OCI-LY1 (cell line): Measurements from ENCODE around the gene TMEM229B.
A peak's percentile ranks its signal among the peaks of the same experiment; 100 is the strongest.

Experiments
- H2AFZ ChIP-seq: fragments of 200-600 bp; sonication (generic), shearing (Covaris generic); 2 replicates; pipeline ENCODE4 v1.6.0; 2014; ENCODE audit warnings: antibody characterized with exemption, mild to moderate bottlenecking, low read length
- H3F3A ChIP-seq: fragments of 200-600 bp; sonication (generic), shearing (Covaris generic); 2 replicates; pipeline ENCODE4 v1.6.0; 2014; ENCODE audit warnings: mild to moderate bottlenecking, antibody characterized with exemption, low read length, moderate library complexity; ENCODE audit not compliant: insufficient read depth
- H3K27ac ChIP-seq: fragments of 200-600 bp; sonication (generic); 2 replicates; pipeline ENCODE4 v1.5.1; 2014; ENCODE audit warnings: low read length, mixed run types, mild to moderate bottlenecking, low read depth; ENCODE audit not compliant: poor library complexity, severe bottlenecking
- H3K27me3 ChIP-seq: fragments of 200-600 bp; sonication (generic); 2 replicates; pipeline ENCODE4 v1.6.0; 2014; ENCODE audit warnings: antibody characterized with exemption, mild to moderate bottlenecking, low read length, moderate library complexity; ENCODE audit not compliant: insufficient read depth
- H3K36me3 ChIP-seq: fragments of 200-600 bp; sonication (generic); 2 replicates; pipeline ENCODE4 v1.6.1; 2014; ENCODE audit warnings: mild to moderate bottlenecking, antibody characterized with exemption, low read length, moderate library complexity, mixed read lengths; ENCODE audit not compliant: insufficient read depth
- H3K4me1 ChIP-seq: fragments of 200-600 bp; sonication (generic); 2 replicates; pipeline ENCODE4 v1.5.1; 2014; ENCODE audit warnings: mild to moderate bottlenecking, low read length, moderate library complexity; ENCODE audit not compliant: insufficient read depth, severe bottlenecking
- H3K4me2 ChIP-seq: fragments of 200-600 bp; sonication (generic), shearing (Covaris generic); 2 replicates; pipeline ENCODE4 v1.6.1; 2014; ENCODE audit warnings: low read length
- H3K4me3 ChIP-seq: fragments of 200-600 bp; sonication (generic); 2 replicates; pipeline ENCODE4 v1.5.1; 2014; ENCODE audit warnings: low read length, low read depth, mild to moderate bottlenecking, mixed read lengths; ENCODE audit not compliant: poor library complexity, severe bottlenecking
- H3K79me2 ChIP-seq: fragments of 200-600 bp; shearing (Covaris generic); 2 replicates; pipeline ENCODE4 v1.6.1; 2016; ENCODE audit warnings: mixed run types, low read length, mixed read lengths; ENCODE audit not compliant: insufficient read depth
- H3K9ac ChIP-seq: fragments of 200-600 bp; sonication (generic), shearing (Covaris generic); 2 replicates; pipeline ENCODE4 v1.6.1; 2014; ENCODE audit warnings: mild to moderate bottlenecking, low read length, mixed read lengths
- H3K9me2 ChIP-seq: fragments of 200-600 bp; sonication (generic), shearing (Covaris generic); 2 replicates; pipeline ENCODE4 v1.6.1; 2014; ENCODE audit warnings: low read depth, mild to moderate bottlenecking, low read length, mixed read lengths
- H3K9me3 ChIP-seq: fragments of 200-600 bp; shearing (Covaris generic); 2 replicates; pipeline ENCODE4 v1.6.1; 2014; ENCODE audit warnings: low read length, mixed read lengths
- H4K20me1 ChIP-seq: fragments of 200-600 bp; sonication (generic), shearing (Covaris generic); 2 replicates; pipeline ENCODE4 v1.6.0; 2016; ENCODE audit warnings: mild to moderate bottlenecking, low read length; ENCODE audit not compliant: insufficient read depth
- CTCF ChIP-seq: fragments of 200-600 bp; sonication (generic), shearing (Covaris generic); IDR thresholded peaks from 2 replicates; pipeline ENCODE4 v1.5.1; 2017; ENCODE audit warnings: mild to moderate bottlenecking, antibody characterized with exemption, low read length, moderate library complexity, mixed read lengths
- EZH2 ChIP-seq: fragments of 200-600 bp; sonication (generic), shearing (Covaris generic); IDR thresholded peaks from 2 replicates; pipeline ENCODE4 v1.8.0; 2017; ENCODE audit warnings: borderline replicate concordance, mixed run types, mild to moderate bottlenecking, antibody characterized with exemption, low read length, moderate library complexity, mixed read lengths

TMEM229B gene

GRCh38 chr14:67497216-67497615, 8.7 kb upstream of the TMEM229B start:
- Histone ChIP-seq H3F3A (no peaks in the 10 kb centered on the region), H3K9me2 (no peaks in the 10 kb centered on the region), H3K4me1 (no peaks in the 10 kb centered on the region), H3K9ac (no peak overlapping the region), H2AFZ (no peak overlapping the region), H3K27me3 (no peaks in the 10 kb centered on the region), H3K4me2 (no peak overlapping the region), H3K27ac (no peak overlapping the region), H3K9me3 (peaks cover 10% of the 10 kb centered on the region; the same call in 1 of the 2 replicates), H3K79me2 (no peaks in the 10 kb centered on the region), H4K20me1 (no peaks in the 10 kb centered on the region), H3K4me3 (no peak overlapping the region), H3K36me3 (no peaks in the 10 kb centered on the region; the same call in 1 of the 2 replicates)
- TF ChIP-seq CTCF (no peak), EZH2 (no peak)

GRCh38 chr14:67495827-67496226, 7.3 kb upstream of the TMEM229B start:
- Histone ChIP-seq H3K4me3 (no peak overlapping the region), H3K36me3 (no peaks in the 10 kb centered on the region; the same call in 1 of the 2 replicates), H3K9me2 (no peaks in the 10 kb centered on the region), H4K20me1 (no peaks in the 10 kb centered on the region), H3K4me2 (no peak overlapping the region), H3K9me3 (peaks cover 10% of the 10 kb centered on the region; the same call in 1 of the 2 replicates), H3K27ac (no peak overlapping the region), H3K9ac (no peak overlapping the region), H3F3A (no peaks in the 10 kb centered on the region), H2AFZ (no peak overlapping the region), H3K27me3 (no peaks in the 10 kb centered on the region), H3K4me1 (no peaks in the 10 kb centered on the region), H3K79me2 (no peaks in the 10 kb centered on the region)
- no peak for TF ChIP-seq CTCF
- TF ChIP-seq EZH2, result no peak

GRCh38 chr14:67493092-67493717, 4.7 kb upstream of the TMEM229B start:
- Histone ChIP-seq H3F3A (no peaks in the 10 kb centered on the region), H3K36me3 (no peaks in the 10 kb centered on the region; the same call in 1 of the 2 replicates), H3K9me3 (peaks cover 10% of the 10 kb centered on the region; the same call in 1 of the 2 replicates), H3K79me2 (no peaks in the 10 kb centered on the region), H3K4me2 (no peak overlapping the region), H3K9me2 (no peaks in the 10 kb centered on the region), H3K27ac (peak overlapping the region; percentile 28), H3K27me3 (no peaks in the 10 kb centered on the region), H4K20me1 (no peaks in the 10 kb centered on the region), H2AFZ (no peak overlapping the region), H3K9ac (no peak overlapping the region), H3K4me1 (peaks cover 13% of the 10 kb centered on the region), H3K4me3 (no peak overlapping the region)
- TF ChIP-seq CTCF, result no peak
- TF ChIP-seq EZH2, result no peak
